ENCODE results near the gene HMCN1. TPM values are rescaled to one million over a fixed set of nuclear protein-coding genes. Genes with fewer than 3 reads are reported as not detected.

The HMCN1 gene
- total and polyA plus RNA-seq, 4 donors = 1.5 to 6.8 (median 3.5) TPM

- 79% methylated on average over 5 of the region's 5 CpGs for WGBS
- TF ChIP-seq TAF1 (conservative IDR thresholded peaks at IDR 0.05) = no peak
- TF ChIP-seq JUND (IDR thresholded peaks at IDR 0.05) = no peak
- TF ChIP-seq FOXA2 (IDR thresholded peaks at IDR 0.05) = no peak
- no peak for TF ChIP-seq YY1 (IDR thresholded peaks at IDR 0.05)
- no peak for TF ChIP-seq ZBTB33 (IDR thresholded peaks at IDR 0.05)
- TF ChIP-seq REST (IDR thresholded peaks at IDR 0.05) = no peak
- no peak for TF ChIP-seq NR2F2 (IDR thresholded peaks at IDR 0.05)
- TF ChIP-seq EGR1 (IDR thresholded peaks at IDR 0.05; ENCODE audit: low read depth in 2 of 2) = no peak
- no peaks in the 10 kb centered on the region for H3K4me1 ChIP-seq (ENCODE audit: control insufficient read depth in 4 of 4, insufficient read depth in 4 of 4, low read length in 3 of 4)
Measured at GRCh38 chr1:186187601-186188000, 453.4 kb downstream of the HMCN1 start.

GRCh38 chr1:186188004-186188539, 453.9 kb downstream of the HMCN1 start:
- H3K4me1 ChIP-seq (ENCODE audit: control insufficient read depth in 4 of 4, insufficient read depth in 4 of 4, low read length in 3 of 4) = no peaks in the 10 kb centered on the region
- peaks cover 0 to 5% (median 3%) of the 10 kb centered on the region in 4 donors for H3K36me3 ChIP-seq (ENCODE audit: control insufficient read depth in 4 of 4, insufficient read depth in 3 of 4, low read depth in 1 of 4, low read length in 3 of 4)
- no peak overlapping the region for H3K27ac ChIP-seq (ENCODE audit: low read depth in 1 of 2, low read length in 2 of 2)
- H3K9ac ChIP-seq (ENCODE audit: low read depth in 1 of 2, low read length in 2 of 2) = no peak overlapping the region
- DNase-seq (ENCODE audit: low spot score) = no peak
- H3K9me3 ChIP-seq (ENCODE audit: control insufficient read depth in 4 of 4, low read length in 3 of 4) = no peaks in the 10 kb centered on the region
- no peak overlapping the region for H3K4me3 ChIP-seq (ENCODE audit: low read depth in 1 of 3, low read length in 3 of 3)
- TF ChIP-seq GABPA (IDR thresholded peaks at IDR 0.05 in 1 of 2, conservative IDR thresholded peaks at IDR 0.05 in 1 of 2) (no peak), JUND (IDR thresholded peaks at IDR 0.05) (no peak), EGR1 (IDR thresholded peaks at IDR 0.05; ENCODE audit: low read depth in 2 of 2) (no peak), YY1 (IDR thresholded peaks at IDR 0.05) (no peak), CTCF (IDR thresholded peaks at IDR 0.05; ENCODE audit: low read depth, low read length, missing input control) (no peak), MAX (IDR thresholded peaks at IDR 0.05) (no peak), ZBTB33 (IDR thresholded peaks at IDR 0.05) (no peak), TAF1 (conservative IDR thresholded peaks at IDR 0.05) (no peak), FOXA2 (IDR thresholded peaks at IDR 0.05) (no peak), FOXA1 (IDR thresholded peaks at IDR 0.05) (no peak)
- WGBS = 85% methylated on average over 3 of the region's 3 CpGs
- no peaks in the 10 kb centered on the region for H3K27me3 ChIP-seq (ENCODE audit: control insufficient read depth in 4 of 4, insufficient read depth in 4 of 4, low read length in 3 of 4)

More at GRCh38 chr1:186187601-186188000, 453.4 kb downstream of the HMCN1 start:
- Histone ChIP-seq H3K4me3 (ENCODE audit: low read depth in 1 of 3, low read length in 3 of 3) (no peak overlapping the region), H3K27me3 (ENCODE audit: control insufficient read depth in 4 of 4, insufficient read depth in 4 of 4, low read length in 3 of 4) (no peaks in the 10 kb centered on the region), H3K27ac (ENCODE audit: low read depth in 1 of 2, low read length in 2 of 2) (no peak overlapping the region), H3K36me3 (ENCODE audit: control insufficient read depth in 4 of 4, insufficient read depth in 3 of 4, low read depth in 1 of 4, low read length in 3 of 4) (peaks cover 0 to 5% (median 3%) of the 10 kb centered on the region in 4 donors), H3K9me3 (ENCODE audit: control insufficient read depth in 4 of 4, low read length in 3 of 4) (no peaks in the 10 kb centered on the region), H3K9ac (ENCODE audit: low read depth in 1 of 2, low read length in 2 of 2) (no peak overlapping the region)
- DNase-seq (ENCODE audit: low spot score) = no peak

All from liver (tissue), 9 donors.